OCI-M2 (cell line): Measurements from ENCODE around the gene SLBP.

Experiments
- DNase-seq: peaks from one replicate; lab custom pipeline; 2025; ENCODE audit not compliant: unreplicated experiment; lab: John Stamatoyannopoulos, UW

The SLBP gene

GRCh38 chr4:1727117-1728031, 15.3 kb upstream of the SLBP start:
- no peak for DNase-seq

DNA sequence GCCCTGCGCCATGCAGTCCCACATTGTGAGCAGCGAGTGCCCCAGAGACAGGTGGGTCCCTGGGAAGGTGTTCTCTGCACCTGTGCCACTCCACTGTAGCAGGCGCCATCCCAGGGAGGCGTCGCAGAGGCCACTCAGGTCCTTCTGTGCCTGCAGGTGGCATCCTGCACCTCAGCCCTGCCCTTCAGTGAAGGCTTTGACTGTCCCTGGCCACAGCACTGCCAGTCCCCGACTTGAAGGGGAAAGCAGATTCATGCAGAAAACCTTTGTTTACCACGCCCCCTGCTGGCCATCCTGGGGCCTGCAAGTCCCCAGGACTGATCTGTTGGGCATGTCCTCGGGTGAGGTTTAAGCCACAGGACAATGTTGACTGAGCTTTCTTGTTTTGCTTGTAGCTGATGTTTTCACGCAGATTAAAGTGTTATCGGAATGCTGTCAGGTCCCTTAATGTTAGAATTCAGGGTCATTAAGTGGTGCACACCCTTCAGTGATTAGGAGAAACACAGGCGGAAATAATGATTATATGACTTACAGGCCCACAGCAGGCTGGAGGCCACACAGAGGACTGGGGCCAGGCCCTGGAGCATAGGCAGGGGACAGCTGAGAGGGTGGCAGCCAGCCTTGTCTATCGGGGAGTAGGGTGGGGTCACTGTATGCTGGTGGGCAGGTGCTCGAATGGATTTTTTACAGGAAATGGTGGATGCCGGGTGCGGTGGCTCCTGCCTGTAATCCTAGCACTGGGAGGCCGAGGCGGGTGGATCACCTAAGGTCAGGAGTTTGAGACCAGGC, 14.2 kb upstream of the SLBP start:
- DNase-seq = peak; percentile 5

GRCh38 chr4:1725521-1725920, 13.4 kb upstream of the SLBP start:
- no peak for DNase-seq

DNA sequence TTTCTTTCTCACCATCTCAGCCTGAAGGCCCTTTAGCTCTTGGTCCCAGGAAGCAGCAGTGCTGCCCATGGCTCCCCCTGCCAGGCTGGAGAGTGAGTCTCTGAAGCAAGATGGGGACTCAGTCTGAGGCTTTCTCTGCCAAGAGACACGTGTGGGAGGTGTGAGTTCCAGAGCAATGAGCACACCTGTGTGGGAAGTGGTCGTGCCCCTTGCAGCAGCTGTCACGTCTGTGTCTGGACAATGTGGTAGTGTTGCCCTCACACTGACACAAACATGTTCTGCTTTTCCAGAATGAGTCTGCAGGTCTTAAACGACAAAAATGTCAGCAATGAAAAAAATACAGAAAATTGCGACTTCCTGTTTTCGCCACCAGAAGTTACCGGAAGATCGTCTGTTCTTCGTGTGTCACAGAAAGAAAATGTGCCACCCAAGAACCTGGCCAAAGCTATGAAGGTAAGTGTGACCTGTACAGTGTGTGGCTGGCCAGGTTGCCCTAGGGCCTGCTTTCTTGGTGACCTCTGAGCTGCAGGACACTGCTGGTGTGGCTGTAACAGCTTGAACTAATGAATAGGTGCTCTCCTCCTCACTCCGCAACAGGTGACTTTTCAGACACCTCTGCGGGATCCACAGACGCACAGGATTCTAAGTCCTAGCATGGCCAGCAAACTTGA, 11.1 kb upstream of the SLBP start:
- no peak for DNase-seq

- DNase-seq = no peak
Observed at GRCh38 chr4:1722551-1723118, 10.5 kb upstream of the SLBP start.

- no peak for DNase-seq
Observed at GRCh38 chr4:1721666-1722550, 9.8 kb upstream of the SLBP start.

DNA sequence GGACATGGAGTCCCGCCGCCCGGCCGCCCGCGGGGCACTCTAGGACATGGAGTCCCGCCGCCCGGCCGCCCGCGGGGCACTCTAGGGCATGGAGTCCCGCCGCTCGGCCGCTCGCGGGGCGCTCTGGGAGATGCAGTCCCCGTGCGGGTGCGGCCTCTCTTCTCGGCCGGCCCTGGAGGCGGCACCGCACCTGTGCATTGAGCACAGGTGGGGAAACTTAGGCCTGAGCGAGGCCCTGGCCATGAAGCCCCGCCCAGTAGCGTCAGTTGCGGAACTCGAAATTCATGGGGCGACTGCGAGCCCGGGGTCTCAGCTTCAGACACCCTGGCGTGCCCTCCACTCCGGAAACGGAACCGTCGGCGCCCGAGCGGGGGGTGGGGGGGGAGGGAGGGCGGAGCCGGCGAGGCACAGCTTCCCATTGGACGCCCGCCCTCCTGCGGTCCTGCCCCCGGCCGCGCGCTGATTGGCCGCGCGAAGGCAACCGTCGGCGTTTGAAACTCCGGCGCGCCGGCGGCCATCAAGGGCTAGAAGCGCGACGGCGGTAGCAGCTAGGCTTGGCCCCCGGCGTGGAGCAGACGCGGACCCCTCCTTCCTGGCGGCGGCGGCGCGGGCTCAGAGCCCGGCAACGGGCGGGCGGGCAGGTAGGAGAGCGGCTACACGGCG, 9.0 kb upstream of the SLBP start, which contains the start of the genes TACC3 and TMEM129:
Gene TACC3 (plus strand): TSS at position 519 of the 663 bp plus-strand sequence. CDS start 1,901 bp downstream, outside the sequence.
Gene TMEM129 (minus strand): TSS at position 321 of the 663 bp plus-strand sequence. CDS start 486 bp downstream, outside the sequence.
- peak; percentile 33 for DNase-seq

DNA sequence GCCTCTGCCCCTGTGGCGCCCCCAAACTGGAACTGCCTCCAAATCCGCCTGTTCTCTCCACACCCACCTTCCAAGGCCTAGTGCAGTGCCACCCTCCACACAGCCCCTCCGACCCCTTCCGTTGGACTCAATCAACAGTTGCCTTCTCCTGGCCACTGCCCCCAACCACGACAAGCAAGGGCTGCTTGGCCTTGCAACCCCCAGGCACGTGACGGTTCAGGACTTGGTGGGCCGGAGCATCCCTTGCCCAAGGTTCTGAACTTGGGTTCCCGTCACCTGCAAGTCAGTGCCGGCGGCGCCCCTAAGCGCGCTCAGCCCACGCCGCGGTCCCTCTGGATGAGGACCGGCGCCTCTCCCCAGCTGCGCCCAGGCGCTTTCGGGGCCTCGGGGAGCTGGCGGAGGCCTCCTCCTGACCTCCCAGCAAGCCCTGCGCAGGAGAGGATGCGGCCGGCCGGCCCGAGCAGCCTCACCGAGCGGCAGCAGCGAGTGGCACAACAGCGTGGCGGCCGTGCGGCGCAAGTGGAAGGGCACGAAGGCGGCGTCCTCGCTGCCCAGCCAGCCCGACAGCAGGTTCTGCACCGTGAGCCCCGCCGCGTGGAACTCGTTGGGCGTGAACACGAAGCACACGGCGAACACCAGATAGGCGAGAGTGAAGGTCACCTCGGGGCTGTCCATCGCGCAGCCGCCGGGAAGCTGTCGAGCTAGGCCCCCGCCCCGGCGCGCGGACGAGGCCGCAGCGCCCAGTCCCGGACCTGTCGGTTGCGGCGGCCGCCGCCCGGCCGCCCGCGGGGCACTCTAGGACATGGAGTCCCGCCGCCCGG, 8.3 kb upstream of the SLBP start:
- no peak for DNase-seq

DNA sequence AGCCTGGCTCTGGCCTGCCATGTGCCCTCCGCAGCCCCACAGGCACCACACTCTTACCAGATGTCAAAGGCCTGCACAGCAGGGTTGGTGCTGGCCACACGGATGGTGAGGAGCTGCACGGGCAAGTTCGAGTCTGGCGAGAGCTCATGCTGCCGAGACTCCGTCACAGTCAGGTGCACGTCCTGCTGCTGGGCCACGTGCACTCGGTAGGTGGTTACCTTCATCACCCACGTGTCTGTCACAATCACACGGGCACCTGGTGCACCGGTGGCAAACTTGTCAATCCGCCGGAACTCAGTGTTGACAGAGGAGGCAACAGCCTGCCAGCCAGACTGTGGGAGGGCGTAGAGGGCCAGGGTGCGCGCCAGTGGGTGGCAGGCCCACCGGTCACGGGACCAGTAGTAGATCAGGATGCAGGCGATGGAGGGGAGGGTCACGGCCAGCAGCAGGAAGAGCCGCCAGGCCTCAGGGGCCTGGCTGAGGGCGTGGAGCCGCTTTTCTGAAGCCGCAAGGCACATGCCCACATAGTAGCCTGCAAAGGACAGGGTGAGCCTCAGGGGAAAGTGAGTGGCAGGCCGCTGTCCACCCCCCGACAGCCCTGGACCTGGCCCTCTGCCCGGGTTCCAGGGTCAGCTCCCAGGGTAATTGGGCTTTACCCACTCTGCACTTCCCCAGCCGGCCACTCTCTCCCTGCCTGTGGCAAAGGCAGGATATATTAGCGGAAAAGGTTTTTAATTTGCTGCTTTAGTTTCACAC, 6.2 kb upstream of the SLBP start:
- no peak for DNase-seq

GRCh38 chr4:1717129-1718094, 5.3 kb upstream of the SLBP start:
- DNase-seq = no peak

GRCh38 chr4:1716065-1716945, 4.2 kb upstream of the SLBP start:
- no peak for DNase-seq

DNA sequence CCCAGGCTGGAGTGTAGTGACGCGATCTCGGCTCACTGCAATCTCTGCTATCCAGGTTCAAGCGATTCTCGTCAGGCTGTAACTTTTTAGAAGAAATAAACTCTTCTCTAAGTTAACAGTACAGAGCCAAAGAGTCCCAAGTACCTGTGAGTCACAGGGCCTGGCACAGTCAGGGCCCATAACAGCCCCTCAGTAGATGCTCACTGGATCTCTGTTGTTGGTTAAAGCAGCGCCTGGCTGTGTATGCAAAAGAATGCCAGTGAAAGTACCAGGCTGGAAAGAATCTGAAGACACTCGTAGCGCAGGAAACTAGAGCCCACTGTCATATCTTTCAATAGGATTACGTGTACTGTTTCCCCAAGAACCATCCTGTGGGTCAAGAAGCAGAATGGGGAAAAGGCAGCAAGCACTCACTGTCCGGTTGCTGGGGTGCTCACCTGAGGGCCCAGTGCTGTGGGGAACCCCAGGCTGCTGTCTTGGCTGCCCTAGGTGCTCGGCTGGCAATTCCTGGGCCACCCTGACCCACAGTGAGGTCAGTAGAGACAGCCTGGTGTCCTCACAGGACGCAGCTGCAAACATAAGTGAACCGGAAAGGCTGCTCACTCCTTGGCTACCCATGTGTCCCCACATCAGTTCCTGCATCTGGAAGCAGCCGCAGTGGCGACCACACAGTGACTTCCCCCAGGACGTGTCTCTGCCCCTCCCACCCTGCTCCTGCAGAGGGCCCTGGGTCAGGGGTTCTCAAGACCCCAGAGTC, 3.1 kb upstream of the SLBP start:
- DNase-seq = no peak

DNA sequence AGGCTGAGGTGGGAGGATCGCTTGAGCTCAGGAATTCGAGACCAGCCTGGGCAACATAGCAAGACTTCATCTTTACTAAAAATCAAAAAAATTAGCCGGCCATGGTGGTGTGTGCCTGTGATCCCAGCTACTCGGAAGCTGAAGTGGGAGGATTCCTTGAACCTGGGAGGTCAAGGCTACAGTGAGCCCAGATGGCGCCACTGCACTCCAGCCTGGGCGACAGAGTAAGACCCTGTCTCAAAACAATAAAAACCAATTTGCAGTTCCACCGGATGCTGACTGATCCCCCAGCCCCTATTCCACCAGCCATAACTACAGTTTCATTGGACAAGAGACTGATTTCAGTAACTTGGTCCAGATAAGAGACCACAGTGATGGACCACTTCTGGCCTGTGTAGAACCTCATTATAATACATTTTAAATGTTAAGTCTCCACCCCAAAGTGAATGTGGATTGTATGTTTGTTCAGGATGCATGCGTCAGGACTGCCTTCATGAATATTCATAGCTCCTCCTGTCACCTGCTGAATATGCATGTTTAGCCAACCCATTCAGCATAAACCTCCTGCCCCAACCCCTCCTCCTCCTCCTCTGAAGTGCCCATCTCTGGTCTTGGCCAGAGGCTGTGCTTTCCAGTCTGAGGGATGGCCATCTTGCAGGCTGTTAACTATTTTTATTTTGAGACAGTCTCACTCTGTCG, 2.3 kb upstream of the SLBP start:
- no peak for DNase-seq
